GM12872 (cell line): Measurements from ENCODE around the gene DDX49.

Source experiments
- TF ChIP-seq, protein P1 (sequence below): IDR thresholded peaks from 3 replicates; pipeline ENCODE4 v1.5.1; 2011; ENCODE audit warnings: low read depth, mild to moderate bottlenecking, low read length, moderate library complexity; ENCODE audit not compliant: insufficient read depth

Gene DDX49

DNA sequence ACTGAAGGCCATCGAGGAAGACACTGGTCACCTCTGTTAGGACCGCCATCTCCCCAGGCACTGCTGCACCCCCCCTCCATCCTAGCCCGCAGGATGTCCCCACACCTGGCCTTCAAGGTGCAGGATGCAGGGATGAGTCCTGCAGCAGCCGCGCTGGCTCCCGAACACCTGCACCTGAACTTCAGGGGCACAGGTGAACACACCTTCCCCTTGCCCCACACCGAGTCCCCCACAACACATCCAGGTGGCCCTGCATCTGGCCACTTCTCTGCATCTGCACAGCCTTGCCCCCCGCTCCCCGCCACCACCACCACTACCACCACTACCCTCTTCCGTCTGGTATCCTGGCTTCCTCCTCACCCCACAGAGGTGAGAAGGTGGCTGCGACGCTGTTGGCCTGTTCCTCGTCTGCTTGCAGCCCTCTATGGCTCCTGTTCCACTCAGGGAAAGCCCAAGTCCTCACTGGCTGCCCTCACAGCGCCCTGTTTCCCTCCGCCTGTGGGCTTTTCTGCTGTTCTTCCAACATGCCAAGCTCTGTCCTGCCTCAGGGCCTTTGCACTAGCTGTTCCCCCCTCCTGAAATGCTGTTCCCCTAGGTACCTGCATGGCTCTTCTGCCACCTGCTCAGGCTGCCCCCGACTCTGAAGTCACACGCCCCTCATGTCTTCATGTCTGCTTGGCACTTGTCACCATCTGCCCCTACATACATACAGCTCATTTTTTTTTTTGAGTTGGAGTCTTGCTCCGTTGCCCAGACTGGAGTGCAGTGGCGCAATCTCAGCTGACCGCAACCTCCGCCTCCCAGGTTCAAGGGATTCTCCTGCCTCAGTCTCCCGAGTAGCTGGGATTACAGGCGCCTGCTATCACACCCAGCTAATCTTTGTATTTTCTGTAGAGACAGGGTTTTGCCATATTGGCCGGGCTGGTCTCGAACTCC is 22.2 kb upstream of the DDX49 start:
- TF ChIP-seq, protein P1, sequence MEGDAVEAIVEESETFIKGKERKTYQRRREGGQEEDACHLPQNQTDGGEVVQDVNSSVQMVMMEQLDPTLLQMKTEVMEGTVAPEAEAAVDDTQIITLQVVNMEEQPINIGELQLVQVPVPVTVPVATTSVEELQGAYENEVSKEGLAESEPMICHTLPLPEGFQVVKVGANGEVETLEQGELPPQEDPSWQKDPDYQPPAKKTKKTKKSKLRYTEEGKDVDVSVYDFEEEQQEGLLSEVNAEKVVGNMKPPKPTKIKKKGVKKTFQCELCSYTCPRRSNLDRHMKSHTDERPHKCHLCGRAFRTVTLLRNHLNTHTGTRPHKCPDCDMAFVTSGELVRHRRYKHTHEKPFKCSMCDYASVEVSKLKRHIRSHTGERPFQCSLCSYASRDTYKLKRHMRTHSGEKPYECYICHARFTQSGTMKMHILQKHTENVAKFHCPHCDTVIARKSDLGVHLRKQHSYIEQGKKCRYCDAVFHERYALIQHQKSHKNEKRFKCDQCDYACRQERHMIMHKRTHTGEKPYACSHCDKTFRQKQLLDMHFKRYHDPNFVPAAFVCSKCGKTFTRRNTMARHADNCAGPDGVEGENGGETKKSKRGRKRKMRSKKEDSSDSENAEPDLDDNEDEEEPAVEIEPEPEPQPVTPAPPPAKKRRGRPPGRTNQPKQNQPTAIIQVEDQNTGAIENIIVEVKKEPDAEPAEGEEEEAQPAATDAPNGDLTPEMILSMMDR = no peak

DNA sequence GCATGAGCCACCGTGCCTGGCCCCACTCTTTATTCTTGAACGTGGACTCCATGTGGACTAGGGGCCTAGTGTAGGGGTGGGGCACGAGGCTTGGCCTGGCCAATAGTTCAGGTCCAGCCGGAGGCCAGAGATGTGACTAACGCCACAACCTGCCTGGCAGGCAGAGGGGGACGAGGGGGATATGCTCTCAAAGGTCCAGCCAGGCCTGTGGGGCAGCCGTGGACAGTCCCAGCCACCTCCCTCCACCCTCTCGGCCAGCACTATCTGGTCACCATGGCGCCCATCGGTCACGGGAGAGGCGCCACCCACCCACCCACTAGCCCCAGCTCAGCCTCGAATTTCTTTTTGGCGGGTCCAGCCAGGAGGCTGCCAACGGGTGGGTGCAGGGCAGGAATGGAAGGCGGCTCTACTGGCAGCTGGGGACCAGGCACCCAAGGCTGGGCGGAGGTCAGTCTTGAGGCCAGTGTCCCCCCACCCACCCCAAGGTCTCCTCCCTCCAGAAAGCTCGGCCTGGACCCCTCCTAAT is 21.4 kb upstream of the DDX49 start:
- TF ChIP-seq, protein P1 = no peak

DNA sequence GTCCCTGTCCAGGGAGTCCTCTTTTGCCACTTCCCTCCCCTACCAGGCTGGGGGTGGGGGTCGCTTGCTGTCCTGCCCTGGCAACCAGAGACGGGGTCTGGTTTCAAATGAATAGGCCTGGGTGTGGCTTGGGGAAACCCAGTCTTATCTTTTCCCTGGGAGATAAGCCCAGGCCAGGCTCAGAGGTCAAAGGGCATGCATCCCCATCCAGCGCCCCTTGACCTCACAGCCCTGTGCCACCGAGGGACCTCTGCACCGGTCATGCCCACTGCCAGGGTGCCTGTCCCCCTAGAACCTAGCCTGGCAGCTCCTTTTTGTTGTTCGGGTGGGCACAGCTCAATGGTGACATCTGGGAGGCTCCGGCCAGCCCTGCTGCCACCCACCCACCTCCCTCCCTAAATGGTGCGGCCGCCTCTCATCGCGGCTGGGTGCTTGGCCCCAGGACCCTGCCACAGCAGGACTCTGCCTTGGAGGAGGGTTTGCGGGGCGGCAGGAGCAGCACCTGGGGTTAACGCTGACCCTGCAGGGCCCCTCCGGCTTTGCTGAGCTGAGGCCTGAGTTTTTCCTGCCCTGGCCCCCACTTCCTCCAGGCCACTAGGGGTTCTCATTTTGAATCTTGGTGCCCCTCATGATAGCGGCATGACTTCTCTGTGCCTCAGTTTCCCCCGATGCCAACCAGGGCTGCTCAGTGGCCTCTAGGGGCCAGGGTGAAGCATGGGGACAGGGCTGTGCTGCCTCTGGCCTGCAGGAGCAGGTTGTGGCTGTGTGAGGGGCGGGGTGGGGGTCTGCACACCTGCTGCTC is 20.7 kb upstream of the DDX49 start:
- TF ChIP-seq, protein P1 = no peak

DNA sequence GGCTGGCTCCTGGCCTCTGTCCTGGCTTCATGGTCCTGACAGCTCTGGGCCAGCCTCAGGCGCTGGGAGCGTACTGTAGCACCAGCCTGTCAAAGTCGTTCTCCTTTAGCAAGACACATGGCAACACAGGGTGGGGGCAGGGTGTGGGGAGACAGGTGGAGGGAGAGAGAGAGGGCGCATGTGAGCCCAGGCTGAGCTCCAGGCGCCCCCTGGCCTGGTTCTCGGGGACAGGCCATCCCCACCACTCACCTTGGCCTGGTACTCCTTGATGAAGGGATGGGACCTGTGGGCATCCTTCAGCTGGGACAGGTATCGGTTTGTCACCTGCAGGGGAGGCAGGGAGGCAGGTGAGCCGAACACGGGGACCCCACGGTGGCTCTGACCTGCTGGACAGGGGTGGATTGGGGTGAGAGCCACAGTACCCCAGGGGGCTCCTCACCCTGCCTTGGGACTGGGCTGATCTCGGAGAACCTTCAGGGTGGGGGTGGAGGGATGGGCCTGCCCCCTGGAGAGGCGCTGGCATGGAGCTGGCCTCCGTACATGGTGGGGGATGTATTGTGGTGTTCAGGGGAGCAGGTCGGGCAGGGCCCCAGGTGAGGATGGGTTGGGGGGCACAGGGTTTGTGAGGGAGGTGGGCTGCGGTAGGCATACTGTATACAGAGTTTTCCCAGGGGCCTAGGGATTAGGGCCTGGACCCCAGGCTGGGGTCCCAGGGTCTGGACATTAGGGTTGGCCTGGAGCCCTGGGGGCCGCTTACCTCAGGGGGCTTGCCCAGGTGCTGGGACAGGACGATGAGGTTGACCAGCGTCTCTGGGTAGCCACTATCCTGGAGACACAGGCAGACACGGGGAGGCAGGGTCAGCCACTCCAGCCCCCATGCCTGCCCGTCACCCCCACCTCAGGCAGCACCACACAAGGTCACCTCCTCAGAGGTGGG is 19.6 kb upstream of the DDX49 start:
- TF ChIP-seq, protein P1 = no peak

DNA sequence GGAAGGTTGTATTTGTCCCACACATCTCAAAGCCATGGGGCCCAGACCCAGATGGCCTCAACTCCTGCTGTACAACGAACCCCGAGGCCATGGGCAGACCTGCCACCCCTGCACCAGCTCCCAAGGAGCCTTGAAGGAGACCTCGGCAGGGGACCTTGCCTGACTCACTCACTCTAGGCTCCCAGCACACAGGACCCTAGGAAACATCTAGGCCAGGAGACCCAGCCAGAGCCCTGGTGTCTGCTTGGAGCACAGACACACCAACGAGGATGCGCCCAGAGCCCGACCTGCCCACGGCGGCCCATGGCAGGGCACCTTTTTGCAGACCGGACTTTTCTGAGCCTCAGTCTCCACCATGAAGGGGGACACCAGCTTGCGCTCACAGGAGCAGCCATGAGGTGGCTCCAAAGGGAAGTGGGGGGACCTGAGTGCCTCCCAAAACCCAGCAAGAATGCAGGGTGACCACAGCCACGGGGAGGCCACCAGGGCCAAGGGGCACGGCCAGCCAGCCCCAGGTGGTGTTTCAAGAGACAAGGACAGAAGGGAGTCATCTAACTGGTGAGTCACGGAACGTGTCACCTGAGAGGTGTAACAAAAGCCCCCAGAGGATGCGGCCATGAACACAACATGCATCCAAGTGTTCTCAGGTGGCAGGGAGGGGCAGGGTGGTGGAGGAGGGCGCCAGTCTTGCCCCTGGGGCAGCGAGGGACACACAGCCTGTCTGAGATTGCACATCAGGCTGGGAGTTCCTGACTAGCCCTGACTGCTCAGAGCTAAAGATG is 18.6 kb upstream of the DDX49 start:
- TF ChIP-seq, protein P1 = no peak

DNA sequence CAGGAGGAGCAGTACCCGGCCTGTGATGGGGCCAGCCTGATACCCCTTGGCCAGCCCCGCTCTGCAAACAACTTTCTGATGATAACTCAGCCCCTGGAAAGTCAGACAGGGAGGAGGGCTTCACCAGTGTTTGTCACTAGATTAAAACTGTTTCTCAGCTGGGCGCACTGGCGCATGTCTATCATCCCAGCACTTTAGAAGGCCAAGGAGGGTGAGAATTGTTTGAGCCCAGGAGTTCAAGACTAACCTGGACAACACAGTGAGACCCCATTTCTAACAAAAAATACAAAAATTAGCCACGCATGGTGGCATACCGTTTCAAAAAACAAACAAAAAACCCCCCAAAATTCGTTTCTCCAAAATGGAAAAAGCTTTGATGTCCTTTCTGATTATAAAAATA is 18.0 kb upstream of the DDX49 start:
- TF ChIP-seq, protein P1 = no peak
